ENCODE results near the gene TEX13A.

The TEX13A gene

DNA sequence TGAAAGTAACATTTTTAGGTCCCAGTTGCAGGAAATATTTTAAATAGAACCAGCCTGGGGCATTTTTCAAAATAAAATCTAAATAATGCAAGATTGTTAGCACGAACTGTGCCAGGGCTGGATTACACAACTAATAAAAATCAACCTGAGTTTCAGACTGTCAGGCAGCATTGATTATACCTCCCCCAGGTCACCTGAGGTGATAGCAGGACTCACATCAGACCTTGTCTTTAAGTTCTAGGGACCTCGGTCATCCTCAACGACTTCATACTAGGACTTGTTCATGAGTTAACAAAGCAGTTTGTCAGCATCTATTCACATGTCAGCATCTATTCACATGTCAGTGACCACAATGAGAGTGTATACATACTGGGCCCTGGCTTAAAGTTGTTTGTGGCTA is 8.7 kb upstream of the TEX13A start:
- Histone ChIP-seq H3K79me2 (no peaks in the 10 kb centered on the region), H3K9ac (no peak overlapping the region), H3K27me3 (ENCODE audit: control insufficient read depth, insufficient read depth, low read length) (no peaks in the 10 kb centered on the region), H3K9me3 (ENCODE audit: control insufficient read depth, low read length) (no peaks in the 10 kb centered on the region), H3K4me1 (no peaks in the 10 kb centered on the region), H2AFZ (no peak overlapping the region), H3K36me3 (ENCODE audit: control insufficient read depth, insufficient read depth, low read length) (no peaks in the 10 kb centered on the region), H3K4me2 (ENCODE audit: low read length) (no peak overlapping the region), H3K4me3 (ENCODE audit: low read depth, low read length) (no peak overlapping the region), H3K27ac (no peak overlapping the region)
- TF ChIP-seq, protein P1, sequence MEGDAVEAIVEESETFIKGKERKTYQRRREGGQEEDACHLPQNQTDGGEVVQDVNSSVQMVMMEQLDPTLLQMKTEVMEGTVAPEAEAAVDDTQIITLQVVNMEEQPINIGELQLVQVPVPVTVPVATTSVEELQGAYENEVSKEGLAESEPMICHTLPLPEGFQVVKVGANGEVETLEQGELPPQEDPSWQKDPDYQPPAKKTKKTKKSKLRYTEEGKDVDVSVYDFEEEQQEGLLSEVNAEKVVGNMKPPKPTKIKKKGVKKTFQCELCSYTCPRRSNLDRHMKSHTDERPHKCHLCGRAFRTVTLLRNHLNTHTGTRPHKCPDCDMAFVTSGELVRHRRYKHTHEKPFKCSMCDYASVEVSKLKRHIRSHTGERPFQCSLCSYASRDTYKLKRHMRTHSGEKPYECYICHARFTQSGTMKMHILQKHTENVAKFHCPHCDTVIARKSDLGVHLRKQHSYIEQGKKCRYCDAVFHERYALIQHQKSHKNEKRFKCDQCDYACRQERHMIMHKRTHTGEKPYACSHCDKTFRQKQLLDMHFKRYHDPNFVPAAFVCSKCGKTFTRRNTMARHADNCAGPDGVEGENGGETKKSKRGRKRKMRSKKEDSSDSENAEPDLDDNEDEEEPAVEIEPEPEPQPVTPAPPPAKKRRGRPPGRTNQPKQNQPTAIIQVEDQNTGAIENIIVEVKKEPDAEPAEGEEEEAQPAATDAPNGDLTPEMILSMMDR (IDR thresholded peaks at IDR 0.05), result no peak

DNA sequence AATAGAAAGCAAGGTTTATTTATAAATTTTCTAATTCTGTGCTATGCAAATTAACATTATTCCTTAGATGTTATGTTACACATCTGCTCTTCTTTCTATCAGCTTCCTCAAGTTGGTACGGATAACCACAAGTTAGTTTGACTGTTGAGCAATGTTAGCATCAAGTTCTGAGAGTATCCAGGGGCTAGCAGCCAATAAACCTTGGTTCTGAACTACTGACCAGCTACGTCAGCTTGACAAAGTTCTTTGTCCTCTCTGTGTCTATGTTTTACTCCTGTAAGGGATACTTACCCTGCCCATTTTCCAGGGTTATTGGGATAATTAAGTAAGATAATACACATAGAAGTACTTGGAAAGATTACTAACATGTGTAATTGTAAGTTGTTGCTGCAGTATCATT is 8.1 kb upstream of the TEX13A start:
- no peak overlapping the region for H3K9ac ChIP-seq
- H3K27ac ChIP-seq, result no peak overlapping the region
- H2AFZ ChIP-seq, result no peak overlapping the region
- no peaks in the 10 kb centered on the region for H3K36me3 ChIP-seq (ENCODE audit: control insufficient read depth, insufficient read depth, low read length)
- no peaks in the 10 kb centered on the region for H3K9me3 ChIP-seq (ENCODE audit: control insufficient read depth, low read length)
- TF ChIP-seq, protein P1 (IDR thresholded peaks at IDR 0.05), result no peak
- no peak overlapping the region for H3K4me2 ChIP-seq (ENCODE audit: low read length)
- no peaks in the 10 kb centered on the region for H3K4me1 ChIP-seq
- H3K27me3 ChIP-seq (ENCODE audit: control insufficient read depth, insufficient read depth, low read length), result no peaks in the 10 kb centered on the region
- H3K4me3 ChIP-seq (ENCODE audit: low read depth, low read length), result no peak overlapping the region
- no peaks in the 10 kb centered on the region for H3K79me2 ChIP-seq

DNA sequence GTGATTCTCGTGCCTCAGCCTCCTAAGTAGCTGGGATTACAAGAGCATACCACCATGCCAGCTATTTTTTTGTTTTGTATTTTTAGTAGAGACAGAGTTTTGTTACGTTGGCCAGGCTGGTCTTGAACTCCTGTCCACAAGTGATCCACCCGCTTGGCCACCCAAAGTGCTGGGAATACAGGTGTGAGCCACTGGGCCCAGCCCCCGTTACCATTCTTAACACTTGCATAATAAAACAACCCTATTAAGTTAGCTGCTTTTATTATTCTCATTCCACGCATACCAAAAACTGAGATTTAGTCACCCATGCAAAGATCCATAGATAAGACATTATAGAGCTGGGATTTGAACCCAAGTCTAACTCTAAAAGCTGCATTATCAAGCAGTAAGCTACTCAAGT is 6.0 kb upstream of the TEX13A start:
- H3K9ac ChIP-seq, result no peak overlapping the region
- no peaks in the 10 kb centered on the region for H3K79me2 ChIP-seq
- no peak overlapping the region for H3K4me3 ChIP-seq (ENCODE audit: low read depth, low read length)
- H3K36me3 ChIP-seq (ENCODE audit: control insufficient read depth, insufficient read depth, low read length), result no peaks in the 10 kb centered on the region
- no peak overlapping the region for H3K4me2 ChIP-seq (ENCODE audit: low read length)
- H2AFZ ChIP-seq, result no peak overlapping the region
- no peaks in the 10 kb centered on the region for H3K9me3 ChIP-seq (ENCODE audit: control insufficient read depth, low read length)
- H3K4me1 ChIP-seq, result no peaks in the 10 kb centered on the region
- no peaks in the 10 kb centered on the region for H3K27me3 ChIP-seq (ENCODE audit: control insufficient read depth, insufficient read depth, low read length)
- no peak overlapping the region for H3K27ac ChIP-seq
- TF ChIP-seq, protein P1 (IDR thresholded peaks at IDR 0.05), result no peak

DNA sequence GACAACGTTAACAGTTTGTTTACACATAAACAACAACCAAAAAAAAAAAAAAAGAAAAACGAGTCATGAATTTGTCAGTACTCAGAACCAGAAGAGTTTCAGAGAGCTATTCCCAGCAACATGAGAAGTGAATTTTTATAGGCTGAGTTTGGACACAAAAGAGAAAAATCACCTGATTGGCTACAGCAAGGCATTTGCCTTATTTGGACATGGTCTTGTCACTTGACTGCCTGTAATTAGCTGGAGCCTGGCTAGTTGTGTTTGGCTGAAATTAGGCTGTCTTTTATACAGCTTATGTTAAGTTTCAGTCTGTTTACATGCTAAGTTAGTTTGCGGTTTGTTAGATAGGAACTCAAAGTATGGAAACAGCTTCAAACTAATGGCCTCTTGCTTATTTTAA is 880 bp upstream of the TEX13A start:
- Histone ChIP-seq H3K4me2 (ENCODE audit: low read length) (no peak overlapping the region), H3K79me2 (no peaks in the 10 kb centered on the region), H3K27ac (no peak overlapping the region), H3K9ac (no peak overlapping the region), H2AFZ (no peak overlapping the region), H3K4me3 (ENCODE audit: low read depth, low read length) (no peak overlapping the region), H3K27me3 (ENCODE audit: control insufficient read depth, insufficient read depth, low read length) (no peaks in the 10 kb centered on the region), H3K9me3 (ENCODE audit: control insufficient read depth, low read length) (no peaks in the 10 kb centered on the region), H3K36me3 (ENCODE audit: control insufficient read depth, insufficient read depth, low read length) (no peaks in the 10 kb centered on the region), H3K4me1 (no peaks in the 10 kb centered on the region)
- TF ChIP-seq, protein P1 (IDR thresholded peaks at IDR 0.05), result no peak

DNA sequence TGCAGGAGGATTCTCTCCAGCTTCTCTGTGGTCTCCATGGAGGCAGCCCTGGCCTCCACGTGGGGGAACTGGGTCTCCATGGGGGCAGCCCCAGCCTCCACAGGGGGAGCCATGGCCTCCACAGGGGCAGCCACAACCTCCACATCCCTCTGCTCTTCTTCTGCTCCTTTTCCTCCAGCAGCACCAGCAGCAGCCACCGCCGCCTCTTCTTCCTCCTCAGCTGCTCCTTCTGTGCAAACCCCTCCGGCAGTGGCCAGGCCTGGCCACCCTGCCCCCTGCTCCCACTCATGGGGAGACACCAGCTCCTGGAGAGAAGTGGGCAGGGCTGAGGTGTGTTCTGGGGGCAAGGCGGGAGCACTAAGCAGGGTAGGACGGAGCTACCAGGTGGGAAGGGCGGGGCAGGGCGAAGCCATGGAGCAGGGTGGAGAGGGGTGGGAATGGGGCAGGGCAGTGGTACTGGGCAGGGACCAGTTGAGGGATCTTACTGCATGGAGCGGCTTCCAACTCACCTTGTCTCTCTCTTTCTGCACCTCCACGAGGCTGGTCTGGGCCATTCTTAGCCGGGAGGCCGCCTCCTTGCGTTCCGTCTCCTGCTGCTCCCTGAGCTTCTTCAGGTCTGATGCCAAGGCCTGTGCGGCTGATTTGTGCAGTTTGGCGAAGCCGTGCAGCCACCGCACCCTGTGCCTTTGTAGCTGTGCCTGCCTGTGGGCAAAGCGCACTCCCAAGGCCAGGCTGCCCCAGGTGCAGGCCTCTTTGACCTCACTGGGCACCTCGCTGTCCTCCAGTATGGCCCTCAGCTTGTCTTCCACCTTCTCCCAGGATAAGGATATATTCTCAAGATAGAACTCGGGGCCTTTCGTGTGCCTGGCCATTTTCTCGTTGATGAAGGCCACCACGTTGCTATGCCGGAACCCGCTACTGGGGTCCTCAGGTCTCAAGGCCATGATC is 766 bp downstream of the TEX13A start:
- no peaks in the 10 kb centered on the region for H3K9me3 ChIP-seq (ENCODE audit: control insufficient read depth, low read length)
- no peak overlapping the region for H2AFZ ChIP-seq
- H3K79me2 ChIP-seq, result no peaks in the 10 kb centered on the region
- H3K4me1 ChIP-seq, result no peaks in the 10 kb centered on the region
- H3K36me3 ChIP-seq (ENCODE audit: control insufficient read depth, insufficient read depth, low read length), result no peaks in the 10 kb centered on the region
- no peak overlapping the region for H3K4me3 ChIP-seq (ENCODE audit: low read depth, low read length)
- no peak overlapping the region for H3K4me2 ChIP-seq (ENCODE audit: low read length)
- no peak overlapping the region for H3K27ac ChIP-seq
- H3K9ac ChIP-seq, result no peak overlapping the region
- H3K27me3 ChIP-seq (ENCODE audit: control insufficient read depth, insufficient read depth, low read length), result no peaks in the 10 kb centered on the region
- TF ChIP-seq, protein P1 (IDR thresholded peaks at IDR 0.05), result no peak

Measured in parathyroid adenoma (tissue), 2 donors.